Measurements from ENCODE around the gene OR13C4.

DNA sequence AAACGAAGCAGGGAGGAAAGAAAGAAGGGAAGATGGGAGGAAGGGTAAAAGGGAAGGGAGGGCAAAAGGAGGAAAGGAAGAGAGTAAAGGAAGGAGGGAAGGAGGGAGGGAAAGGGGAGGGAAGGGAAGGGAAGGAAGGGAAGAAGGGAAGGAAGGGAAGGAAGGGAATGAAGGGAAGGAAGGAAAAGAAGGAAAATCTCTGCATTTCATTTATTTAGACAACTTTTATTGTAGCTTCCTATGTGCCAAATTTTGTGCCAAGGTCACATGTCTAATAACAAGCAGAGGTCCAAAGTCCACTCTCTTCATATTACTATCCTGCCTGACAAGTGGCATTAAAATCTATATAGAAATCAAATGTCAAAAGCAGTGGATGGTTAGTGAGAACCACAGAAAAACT lies 12.3 kb upstream of the OR13C4 start:
- TF ChIP-seq, protein P1, sequence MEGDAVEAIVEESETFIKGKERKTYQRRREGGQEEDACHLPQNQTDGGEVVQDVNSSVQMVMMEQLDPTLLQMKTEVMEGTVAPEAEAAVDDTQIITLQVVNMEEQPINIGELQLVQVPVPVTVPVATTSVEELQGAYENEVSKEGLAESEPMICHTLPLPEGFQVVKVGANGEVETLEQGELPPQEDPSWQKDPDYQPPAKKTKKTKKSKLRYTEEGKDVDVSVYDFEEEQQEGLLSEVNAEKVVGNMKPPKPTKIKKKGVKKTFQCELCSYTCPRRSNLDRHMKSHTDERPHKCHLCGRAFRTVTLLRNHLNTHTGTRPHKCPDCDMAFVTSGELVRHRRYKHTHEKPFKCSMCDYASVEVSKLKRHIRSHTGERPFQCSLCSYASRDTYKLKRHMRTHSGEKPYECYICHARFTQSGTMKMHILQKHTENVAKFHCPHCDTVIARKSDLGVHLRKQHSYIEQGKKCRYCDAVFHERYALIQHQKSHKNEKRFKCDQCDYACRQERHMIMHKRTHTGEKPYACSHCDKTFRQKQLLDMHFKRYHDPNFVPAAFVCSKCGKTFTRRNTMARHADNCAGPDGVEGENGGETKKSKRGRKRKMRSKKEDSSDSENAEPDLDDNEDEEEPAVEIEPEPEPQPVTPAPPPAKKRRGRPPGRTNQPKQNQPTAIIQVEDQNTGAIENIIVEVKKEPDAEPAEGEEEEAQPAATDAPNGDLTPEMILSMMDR (IDR thresholded peaks at IDR 0.05 in 4 of 5, conservative IDR thresholded peaks at IDR 0.05 in 1 of 5) = no peak
- TF ChIP-seq POLR2A (IDR thresholded peaks at IDR 0.05) = no peak

All from gastrocnemius medialis (tissue), 4 donors.